Measurements from ENCODE around the gene TLE1.

TLE1 gene

GRCh38 chr9:81575956-81576355 is 113.4 kb downstream of the TLE1 start:
- Histone ChIP-seq H3K27ac (ENCODE audit: insufficient read depth in 1 of 2, low read depth in 1 of 2, low read length in 2 of 2, poor library complexity in 1 of 2, severe bottlenecking in 2 of 2) (no peak overlapping the region), H3K9me3 (ENCODE audit: control extremely low read depth in 1 of 5, control insufficient read depth in 4 of 5, insufficient read depth in 2 of 5, low read depth in 1 of 5, low read length in 4 of 5) (no peaks in the 10 kb centered on the region), H3K4me1 (ENCODE audit: control extremely low read depth in 1 of 4, control insufficient read depth in 4 of 4, insufficient read depth in 4 of 4, low read length in 3 of 4) (peaks cover 0 to 7% (median 1%) of the 10 kb centered on the region in 4 experiments), H3K27me3 (replicated peaks in 2 of 5; ENCODE audit: control insufficient read depth in 4 of 5, insufficient read depth in 5 of 5, low read length in 4 of 5) (no peaks in the 10 kb centered on the region), H3K4me3 (ENCODE audit: control insufficient read depth in 1 of 7, extremely low read depth in 1 of 7, insufficient read depth in 4 of 7, low read depth in 2 of 7, low read length in 6 of 7) (no peak overlapping the region), H3K36me3 (ENCODE audit: control insufficient read depth in 4 of 4, insufficient read depth in 4 of 4, low read length in 3 of 4) (no peaks in the 10 kb centered on the region)
- peak in 2 of 3 donors; percentile 27 to 52 for DNase-seq
- WGBS (ENCODE audit: insufficient coverage) = 0% methylated on average over 1 of the region's 2 CpGs
- ChIA-PET POLR2A (no interaction called here), CTCF (interaction anchor here (0.7 kb wide), 1 partner anchor 139 kb away, joined by 3 read pairs; no protein-coding TSS in a partner anchor)

GRCh38 chr9:81574405-81574804 is 114.9 kb downstream of the TLE1 start:
- CTCF ChIA-PET = no interaction called here

GRCh38 chr9:81573415-81574321 is 115.7 kb downstream of the TLE1 start:
- DNase-seq = no peak
- Histone ChIP-seq H3K27me3 (replicated peaks in 2 of 5; ENCODE audit: control insufficient read depth in 4 of 5, insufficient read depth in 5 of 5, low read length in 4 of 5) (no peaks in the 10 kb centered on the region), H3K36me3 (ENCODE audit: control insufficient read depth in 4 of 4, insufficient read depth in 4 of 4, low read length in 3 of 4) (no peaks in the 10 kb centered on the region), H3K4me1 (ENCODE audit: control extremely low read depth in 1 of 4, control insufficient read depth in 4 of 4, insufficient read depth in 4 of 4, low read length in 3 of 4) (peaks cover 0 to 7% (median 1%) of the 10 kb centered on the region in 4 experiments), H3K27ac (ENCODE audit: insufficient read depth in 1 of 2, low read depth in 1 of 2, low read length in 2 of 2, poor library complexity in 1 of 2, severe bottlenecking in 2 of 2) (no peak overlapping the region), H3K4me3 (ENCODE audit: control insufficient read depth in 1 of 7, extremely low read depth in 1 of 7, insufficient read depth in 4 of 7, low read depth in 2 of 7, low read length in 6 of 7) (no peak overlapping the region), H3K9me3 (ENCODE audit: control extremely low read depth in 1 of 5, control insufficient read depth in 4 of 5, insufficient read depth in 2 of 5, low read depth in 1 of 5, low read length in 4 of 5) (no peaks in the 10 kb centered on the region)
- CTCF ChIA-PET = no interaction called here
- 88% methylated on average over 10 of the region's 14 CpGs for WGBS (ENCODE audit: insufficient coverage)
- POLR2A ChIA-PET = no interaction called here

More at GRCh38 chr9:81574405-81574804, 114.9 kb downstream of the TLE1 start:
- no CpG with 5 or more reads among the region's 2 CpGs for WGBS (ENCODE audit: insufficient coverage)
- peaks cover 0 to 7% (median 1%) of the 10 kb centered on the region in 4 experiments for H3K4me1 ChIP-seq (ENCODE audit: control extremely low read depth in 1 of 4, control insufficient read depth in 4 of 4, insufficient read depth in 4 of 4, low read length in 3 of 4)
- POLR2A ChIA-PET = no interaction called here
- DNase-seq = no peak
- no peaks in the 10 kb centered on the region for H3K36me3 ChIP-seq (ENCODE audit: control insufficient read depth in 4 of 4, insufficient read depth in 4 of 4, low read length in 3 of 4)
- no peak overlapping the region for H3K27ac ChIP-seq (ENCODE audit: insufficient read depth in 1 of 2, low read depth in 1 of 2, low read length in 2 of 2, poor library complexity in 1 of 2, severe bottlenecking in 2 of 2)
- no peaks in the 10 kb centered on the region for H3K9me3 ChIP-seq (ENCODE audit: control extremely low read depth in 1 of 5, control insufficient read depth in 4 of 5, insufficient read depth in 2 of 5, low read depth in 1 of 5, low read length in 4 of 5)
- no peak overlapping the region for H3K4me3 ChIP-seq (ENCODE audit: control insufficient read depth in 1 of 7, extremely low read depth in 1 of 7, insufficient read depth in 4 of 7, low read depth in 2 of 7, low read length in 6 of 7)
- no peaks in the 10 kb centered on the region for H3K27me3 ChIP-seq (replicated peaks in 2 of 5; ENCODE audit: control insufficient read depth in 4 of 5, insufficient read depth in 5 of 5, low read length in 4 of 5)

- CTCF ChIA-PET = interaction anchor here (0.9 kb wide), 1 partner anchor 13 kb away, joined by 3 read pairs; no protein-coding TSS in a partner anchor
- WGBS (ENCODE audit: insufficient coverage) = 100% methylated on average over 4 of the region's 4 CpGs
- POLR2A ChIA-PET = no interaction called here
- Histone ChIP-seq H3K9me3 (ENCODE audit: control extremely low read depth in 1 of 5, control insufficient read depth in 4 of 5, insufficient read depth in 2 of 5, low read depth in 1 of 5, low read length in 4 of 5) (no peaks in the 10 kb centered on the region), H3K4me1 (ENCODE audit: control extremely low read depth in 1 of 4, control insufficient read depth in 4 of 4, insufficient read depth in 4 of 4, low read length in 3 of 4) (no peaks in the 10 kb centered on the region), H3K27me3 (replicated peaks in 2 of 5; ENCODE audit: control insufficient read depth in 4 of 5, insufficient read depth in 5 of 5, low read length in 4 of 5) (no peaks in the 10 kb centered on the region), H3K27ac (ENCODE audit: insufficient read depth in 1 of 2, low read depth in 1 of 2, low read length in 2 of 2, poor library complexity in 1 of 2, severe bottlenecking in 2 of 2) (no peak overlapping the region), H3K36me3 (ENCODE audit: control insufficient read depth in 4 of 4, insufficient read depth in 4 of 4, low read length in 3 of 4) (no peaks in the 10 kb centered on the region), H3K4me3 (ENCODE audit: control insufficient read depth in 1 of 7, extremely low read depth in 1 of 7, insufficient read depth in 4 of 7, low read depth in 2 of 7, low read length in 6 of 7) (no peak overlapping the region)
- DNase-seq = no peak
Observed at GRCh38 chr9:81570083-81570482, 119.3 kb downstream of the TLE1 start.

- no peak overlapping the region for H3K27ac ChIP-seq (ENCODE audit: insufficient read depth in 1 of 2, low read depth in 1 of 2, low read length in 2 of 2, poor library complexity in 1 of 2, severe bottlenecking in 2 of 2)
- ChIA-PET POLR2A (no interaction called here), CTCF (interaction anchor here (1.3 kb wide), 1 partner anchor 13 kb away, joined by 3 read pairs; no protein-coding TSS in a partner anchor)
- DNase-seq = no peak
- H3K27me3 ChIP-seq (replicated peaks in 2 of 5; ENCODE audit: control insufficient read depth in 4 of 5, insufficient read depth in 5 of 5, low read length in 4 of 5) = no peaks in the 10 kb centered on the region
- no peak overlapping the region for H3K4me3 ChIP-seq (ENCODE audit: control insufficient read depth in 1 of 7, extremely low read depth in 1 of 7, insufficient read depth in 4 of 7, low read depth in 2 of 7, low read length in 6 of 7)
- H3K4me1 ChIP-seq (ENCODE audit: control extremely low read depth in 1 of 4, control insufficient read depth in 4 of 4, insufficient read depth in 4 of 4, low read length in 3 of 4) = no peaks in the 10 kb centered on the region
- H3K36me3 ChIP-seq (ENCODE audit: control insufficient read depth in 4 of 4, insufficient read depth in 4 of 4, low read length in 3 of 4) = no peaks in the 10 kb centered on the region
- WGBS (ENCODE audit: insufficient coverage) = 95% methylated on average over 5 of the region's 5 CpGs
- no peaks in the 10 kb centered on the region for H3K9me3 ChIP-seq (ENCODE audit: control extremely low read depth in 1 of 5, control insufficient read depth in 4 of 5, insufficient read depth in 2 of 5, low read depth in 1 of 5, low read length in 4 of 5)
Observed at GRCh38 chr9:81566074-81566698, 123.2 kb downstream of the TLE1 start.

GRCh38 chr9:81565609-81566008 is 123.7 kb downstream of the TLE1 start:
- Histone ChIP-seq H3K9me3 (ENCODE audit: control extremely low read depth in 1 of 5, control insufficient read depth in 4 of 5, insufficient read depth in 2 of 5, low read depth in 1 of 5, low read length in 4 of 5) (no peaks in the 10 kb centered on the region), H3K36me3 (ENCODE audit: control insufficient read depth in 4 of 4, insufficient read depth in 4 of 4, low read length in 3 of 4) (no peaks in the 10 kb centered on the region), H3K4me3 (ENCODE audit: control insufficient read depth in 1 of 7, extremely low read depth in 1 of 7, insufficient read depth in 4 of 7, low read depth in 2 of 7, low read length in 6 of 7) (no peak overlapping the region), H3K27ac (ENCODE audit: insufficient read depth in 1 of 2, low read depth in 1 of 2, low read length in 2 of 2, poor library complexity in 1 of 2, severe bottlenecking in 2 of 2) (no peak overlapping the region), H3K4me1 (ENCODE audit: control extremely low read depth in 1 of 4, control insufficient read depth in 4 of 4, insufficient read depth in 4 of 4, low read length in 3 of 4) (no peaks in the 10 kb centered on the region), H3K27me3 (replicated peaks in 2 of 5; ENCODE audit: control insufficient read depth in 4 of 5, insufficient read depth in 5 of 5, low read length in 4 of 5) (no peaks in the 10 kb centered on the region)
- ChIA-PET CTCF (no interaction called here), POLR2A (no interaction called here)
- DNase-seq = no peak
- WGBS (ENCODE audit: insufficient coverage) = 100% methylated on average over 1 of the region's 1 CpG

- POLR2A ChIA-PET = no interaction called here
- Histone ChIP-seq H3K4me1 (ENCODE audit: control extremely low read depth in 1 of 4, control insufficient read depth in 4 of 4, insufficient read depth in 4 of 4, low read length in 3 of 4) (no peaks in the 10 kb centered on the region), H3K9me3 (ENCODE audit: control extremely low read depth in 1 of 5, control insufficient read depth in 4 of 5, insufficient read depth in 2 of 5, low read depth in 1 of 5, low read length in 4 of 5) (no peaks in the 10 kb centered on the region), H3K27me3 (replicated peaks in 2 of 5; ENCODE audit: control insufficient read depth in 4 of 5, insufficient read depth in 5 of 5, low read length in 4 of 5) (no peaks in the 10 kb centered on the region), H3K4me3 (ENCODE audit: control insufficient read depth in 1 of 7, extremely low read depth in 1 of 7, insufficient read depth in 4 of 7, low read depth in 2 of 7, low read length in 6 of 7) (no peak overlapping the region), H3K27ac (ENCODE audit: insufficient read depth in 1 of 2, low read depth in 1 of 2, low read length in 2 of 2, poor library complexity in 1 of 2, severe bottlenecking in 2 of 2) (no peak overlapping the region), H3K36me3 (ENCODE audit: control insufficient read depth in 4 of 4, insufficient read depth in 4 of 4, low read length in 3 of 4) (no peaks in the 10 kb centered on the region)
- WGBS (ENCODE audit: insufficient coverage) = 100% methylated on average over 1 of the region's 4 CpGs
- CTCF ChIA-PET = no interaction called here
- no peak for DNase-seq
Observed at GRCh38 chr9:81565144-81565543, 124.2 kb downstream of the TLE1 start.

Measured in common myeloid progenitor, CD34-positive (primary cell).